MCF 10A (cell line): ENCODE measurements around the gene ANGEL2. TPM values are rescaled to one million over a fixed set of nuclear protein-coding genes. Genes with fewer than 3 reads are reported as not detected.

ENCODE experiments used
- BruUV-seq: library from RNA; stranded (reverse); fragments of 400-500 nt; replicated peaks from 2 replicates; lab custom pipeline; 2021; lab: Mats Ljungman, UMichigan
- CTCF ChIA-PET: fragments of 300-600 bp; sonication (Branson Sonifier 250); formaldehyde crosslinking; extraction: SDS; loops from one replicate; lab custom pipeline; 2021; ENCODE audit warnings: antibody characterized with exemption, inconsistent platforms; lab: Yijun Ruan, JAX
- POLR2A ChIA-PET: fragments of 300-600, 350-650 bp; sonication (Branson Sonifier 250); formaldehyde crosslinking; extraction: SDS; loops from one replicate; lab custom pipeline; 2020; ENCODE audit warnings: antibody characterized with exemption, inconsistent platforms; lab: Yijun Ruan, JAX
- DNase-seq: peaks from one replicate; pipeline ENCODE4 v3.0.0-alpha.2; 2018; ENCODE audit not compliant: unreplicated experiment
- H3K27ac Mint-ChIP-seq: one replicate; pipeline ENCODE4 v1.8.0; 2022; ENCODE audit warnings: mild to moderate bottlenecking, low read depth, mixed read lengths; ENCODE audit not compliant: unreplicated experiment
- H3K27me3 Mint-ChIP-seq: one replicate; pipeline ENCODE4 v1.8.0; 2022; ENCODE audit warnings: mixed read lengths; ENCODE audit not compliant: insufficient read depth, unreplicated experiment
- H3K36me3 Mint-ChIP-seq: one replicate; pipeline ENCODE4 v1.8.0; 2022; ENCODE audit warnings: mild to moderate bottlenecking, moderate library complexity, mixed read lengths; ENCODE audit not compliant: insufficient read depth, unreplicated experiment
- H3K4me1 Mint-ChIP-seq: one replicate; pipeline ENCODE4 v1.8.0; 2022; ENCODE audit warnings: mixed read lengths; ENCODE audit not compliant: insufficient read depth, unreplicated experiment
- H3K4me3 Mint-ChIP-seq: one replicate; pipeline ENCODE4 v1.8.0; 2022; ENCODE audit warnings: mild to moderate bottlenecking, moderate library complexity, mixed read lengths; ENCODE audit not compliant: unreplicated experiment
- H3K9me3 Mint-ChIP-seq: one replicate; pipeline ENCODE4 v1.8.0; 2022; ENCODE audit warnings: mixed read lengths; ENCODE audit not compliant: unreplicated experiment
- intact Hi-C: fragments of 100-400 bp; cut with micrococcal nuclease; formaldehyde crosslinking; loops from 2 replicates; pipeline ENCODE4 v1.14.1; 2022
- total RNA-seq: library from RNA; stranded (reverse); gene quantifications from 2 replicates; pipeline ENCODE4 v1.2.3, GENCODE V29; 2022
- TF ChIP-seq, protein P1 (sequence below): fragments of 200-600 bp; IDR thresholded peaks from one replicate; pipeline ENCODE4 v1.8.0; 2022; ENCODE audit warnings: antibody characterized with exemption, mild to moderate bottlenecking; ENCODE audit not compliant: unreplicated experiment

Gene ANGEL2
- total RNA-seq, 1 experiment from 2014 or later, result 89.7 TPM

DNA sequence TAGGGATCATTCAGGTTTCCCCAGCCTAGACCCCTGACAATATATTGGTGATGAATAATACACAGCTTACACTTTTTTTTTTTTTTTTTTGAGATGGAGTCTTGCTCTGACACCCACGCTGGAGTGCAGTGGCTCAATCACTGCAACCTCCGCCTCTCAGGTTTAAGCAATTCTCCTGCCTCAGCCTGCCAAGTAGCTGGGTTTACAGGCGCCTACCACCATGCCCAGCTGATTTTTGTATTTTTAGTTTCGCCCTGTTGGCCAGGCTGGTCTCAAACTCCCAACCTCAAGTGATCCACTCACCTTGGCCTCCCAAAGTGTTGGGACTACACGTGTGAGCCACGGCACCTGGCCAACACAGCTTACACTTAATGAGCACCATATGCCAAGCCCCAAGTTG lies 58.1 kb downstream of the ANGEL2 start:
- TF ChIP-seq, protein P1, sequence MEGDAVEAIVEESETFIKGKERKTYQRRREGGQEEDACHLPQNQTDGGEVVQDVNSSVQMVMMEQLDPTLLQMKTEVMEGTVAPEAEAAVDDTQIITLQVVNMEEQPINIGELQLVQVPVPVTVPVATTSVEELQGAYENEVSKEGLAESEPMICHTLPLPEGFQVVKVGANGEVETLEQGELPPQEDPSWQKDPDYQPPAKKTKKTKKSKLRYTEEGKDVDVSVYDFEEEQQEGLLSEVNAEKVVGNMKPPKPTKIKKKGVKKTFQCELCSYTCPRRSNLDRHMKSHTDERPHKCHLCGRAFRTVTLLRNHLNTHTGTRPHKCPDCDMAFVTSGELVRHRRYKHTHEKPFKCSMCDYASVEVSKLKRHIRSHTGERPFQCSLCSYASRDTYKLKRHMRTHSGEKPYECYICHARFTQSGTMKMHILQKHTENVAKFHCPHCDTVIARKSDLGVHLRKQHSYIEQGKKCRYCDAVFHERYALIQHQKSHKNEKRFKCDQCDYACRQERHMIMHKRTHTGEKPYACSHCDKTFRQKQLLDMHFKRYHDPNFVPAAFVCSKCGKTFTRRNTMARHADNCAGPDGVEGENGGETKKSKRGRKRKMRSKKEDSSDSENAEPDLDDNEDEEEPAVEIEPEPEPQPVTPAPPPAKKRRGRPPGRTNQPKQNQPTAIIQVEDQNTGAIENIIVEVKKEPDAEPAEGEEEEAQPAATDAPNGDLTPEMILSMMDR, result no peak
- Mint-ChIP-seq H3K27me3 (peaks cover 38% of the 10 kb centered on the region), H3K4me1 (no peaks in the 10 kb centered on the region), H3K27ac (no peak overlapping the region), H3K4me3 (no peak overlapping the region), H3K36me3 (no peaks in the 10 kb centered on the region), H3K9me3 (peaks cover 6% of the 10 kb centered on the region)
- DNase-seq, result no peak
- CTCF ChIA-PET, result interaction anchor here (0.5 to 1.9 kb wide), 5 partner anchors 8 to 315 kb away, joined by 3 to 7 read pairs (median 3); no protein-coding TSS in a partner anchor
- POLR2A ChIA-PET, result no interaction called here
- intact Hi-C loops, result no loop called here
- BruUV-seq, result no TSS peak

DNA sequence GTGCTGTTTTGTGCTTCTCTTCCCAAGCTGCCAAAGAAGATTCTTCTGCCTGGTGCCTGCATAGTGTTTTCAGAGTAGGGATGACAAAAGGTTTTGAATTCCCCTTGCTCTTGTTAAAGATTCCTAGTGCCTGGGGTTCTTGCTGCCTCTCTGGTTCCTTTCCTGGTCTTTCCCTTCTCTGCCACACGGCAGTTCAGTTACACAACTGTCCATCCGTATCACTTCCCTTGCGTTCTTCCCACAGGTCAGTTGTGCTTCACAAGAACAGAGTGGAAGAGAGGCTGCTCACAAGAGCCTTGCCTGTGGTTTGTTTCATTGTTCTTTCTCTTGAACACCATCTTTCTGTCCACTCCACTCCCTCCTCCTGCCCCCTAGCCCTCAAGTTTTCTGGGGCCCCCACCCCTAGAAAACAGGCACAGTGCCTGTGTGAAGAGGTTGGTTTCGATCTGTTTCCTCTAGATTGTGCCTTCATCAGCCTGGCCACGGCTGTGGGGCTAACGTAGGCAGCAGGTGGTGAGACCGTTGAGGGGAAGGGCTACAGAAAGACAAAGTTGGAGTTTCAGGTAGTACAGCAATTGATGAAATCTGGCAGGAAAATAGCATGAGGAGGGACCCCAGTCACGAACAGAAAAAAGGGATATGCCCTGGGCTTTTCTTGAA lies 59.6 kb downstream of the ANGEL2 start:
- no TSS peak for BruUV-seq
- intact Hi-C loops, result no loop called here
- H3K4me1 Mint-ChIP-seq, result no peaks in the 10 kb centered on the region
- no peak for DNase-seq
- ChIA-PET CTCF (interaction anchor here (0.9 kb wide), 1 partner anchor 11 kb away, joined by 6 read pairs; no protein-coding TSS in a partner anchor), POLR2A (no interaction called here)
- no peaks in the 10 kb centered on the region for H3K9me3 Mint-ChIP-seq
- H3K4me3 Mint-ChIP-seq, result no peak overlapping the region
- no peak overlapping the region for H3K27ac Mint-ChIP-seq
- TF ChIP-seq, protein P1, result no peak
- H3K36me3 Mint-ChIP-seq, result no peaks in the 10 kb centered on the region
- H3K27me3 Mint-ChIP-seq, result peaks cover 36% of the 10 kb centered on the region

DNA sequence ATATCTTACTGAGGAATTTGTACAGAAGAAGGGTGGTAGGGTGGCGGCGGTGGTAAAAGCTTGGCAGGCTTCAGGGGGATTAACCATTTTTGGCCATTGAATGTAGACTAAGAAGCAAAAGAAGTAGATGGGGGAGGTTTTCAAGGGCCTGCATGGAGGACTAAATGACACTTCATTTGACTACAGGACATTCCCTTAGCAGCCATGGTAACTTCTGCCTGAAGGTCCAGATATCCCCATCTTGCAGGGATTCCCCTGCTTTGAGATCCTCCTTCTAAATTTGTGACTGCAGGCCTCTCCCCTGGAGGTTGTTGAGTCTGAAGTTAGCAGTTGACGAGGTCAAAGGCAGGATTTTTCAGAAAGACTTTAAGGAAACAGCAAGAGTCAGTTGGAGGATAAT lies 60.6 kb downstream of the ANGEL2 start:
- no TSS peak for BruUV-seq
- H3K4me3 Mint-ChIP-seq, result no peak overlapping the region
- H3K4me1 Mint-ChIP-seq, result no peaks in the 10 kb centered on the region
- CTCF ChIA-PET, result interaction anchor here (0.9 to 1.8 kb wide), 4 partner anchors 12 to 156 kb away, joined by 5 to 6 read pairs (median 6); no protein-coding TSS in a partner anchor
- H3K27me3 Mint-ChIP-seq, result peaks cover 33% of the 10 kb centered on the region
- no peaks in the 10 kb centered on the region for H3K36me3 Mint-ChIP-seq
- H3K9me3 Mint-ChIP-seq, result no peaks in the 10 kb centered on the region
- DNase-seq, result no peak
- no peak overlapping the region for H3K27ac Mint-ChIP-seq
- intact Hi-C loops, result no loop called here
- POLR2A ChIA-PET, result interaction anchor here (1.1 to 1.4 kb wide), 2 partner anchors 12 to 26 kb away, joined by 3 to 5 read pairs; no protein-coding TSS in a partner anchor
- TF ChIP-seq, protein P1, result no peak

DNA sequence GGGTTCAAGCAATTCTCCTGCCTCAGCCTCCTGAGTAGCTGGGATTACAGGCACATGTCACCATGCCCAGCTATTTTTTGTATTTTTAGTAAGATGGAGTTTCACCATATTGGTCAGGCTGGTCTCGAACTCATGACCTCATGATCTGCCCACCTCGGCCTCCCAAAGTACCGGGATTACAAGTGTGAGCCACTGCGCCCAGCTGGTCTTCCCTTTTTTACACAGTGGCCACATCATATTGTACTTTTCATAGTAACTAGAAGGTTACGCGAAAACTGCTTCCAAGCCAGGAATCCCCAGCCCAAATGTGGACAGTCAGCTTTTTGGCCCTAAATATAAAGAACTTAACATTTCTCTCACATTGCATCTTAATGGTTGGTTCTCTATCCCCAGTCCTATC lies 61.2 kb downstream of the ANGEL2 start:
- no peaks in the 10 kb centered on the region for H3K9me3 Mint-ChIP-seq
- TF ChIP-seq, protein P1, result no peak
- CTCF ChIA-PET, result interaction anchor here (0.7 to 1.8 kb wide), 6 partner anchors 11 to 205 kb away, joined by 3 to 6 read pairs (median 4); no protein-coding TSS in a partner anchor

More for the DNA sequence above, 61.2 kb downstream of the ANGEL2 start:
- Mint-ChIP-seq H3K36me3 (no peaks in the 10 kb centered on the region), H3K4me1 (no peaks in the 10 kb centered on the region), H3K27me3 (peaks cover 33% of the 10 kb centered on the region), H3K27ac (no peak overlapping the region), H3K4me3 (no peak overlapping the region)
- intact Hi-C loops, result no loop called here
- POLR2A ChIA-PET, result interaction anchor here (0.9 to 1.4 kb wide), 3 partner anchors 12 to 26 kb away, joined by 3 to 5 read pairs (median 4); no protein-coding TSS in a partner anchor
- no TSS peak for BruUV-seq
- DNase-seq, result no peak
